SK-N-SH treated with all-trans-retinoic acid at 6 μM for 48 hours (cell line): ENCODE results near the gene SSBP4.

ENCODE experiments used
- ATAC-seq: fragments of 200-7000 bp; cut with Tn5 transposase; 3 replicates; pipeline ENCODE4 v1.9.1; 2020; ENCODE audit warnings: mild to moderate bottlenecking, moderate library complexity
- ARNTL ChIP-seq: fragments of 450-650 bp; formaldehyde crosslinking; IDR thresholded peaks from 2 replicates; pipeline ENCODE4 v1.5.0; 2020; ENCODE audit warnings: low read depth, mild to moderate bottlenecking, moderate library complexity, borderline replicate concordance
- BACH2 ChIP-seq: fragments of 250-450 bp; sonication (Bioruptor Pico); IDR thresholded peaks from 2 replicates; pipeline ENCODE4 v1.9.0; 2021; ENCODE audit warnings: mild to moderate bottlenecking, borderline replicate concordance
- CSDC2 ChIP-seq: fragments of 250-450 bp; sonication (Bioruptor Pico); IDR thresholded peaks from 2 replicates; pipeline ENCODE4 v1.5.0; 2020; ENCODE audit warnings: mild to moderate bottlenecking, moderate library complexity
- ESRRG ChIP-seq: fragments of 250-450 bp; sonication (Bioruptor Pico); IDR thresholded peaks from 2 replicates; pipeline ENCODE4 v1.6.1; 2021; ENCODE audit warnings: mild to moderate bottlenecking
- ISL1 ChIP-seq: fragments of 250-450 bp; sonication (Bioruptor Pico); IDR thresholded peaks from 2 replicates; pipeline ENCODE4 v2.1.2; 2022; ENCODE audit warnings: mild to moderate bottlenecking, moderate library complexity
- OSR1 ChIP-seq: fragments of 250-450 bp; sonication (Bioruptor Pico); IDR thresholded peaks from 2 replicates; pipeline ENCODE4 v1.8.0; 2022; ENCODE audit warnings: moderate library complexity, mild to moderate bottlenecking, inconsistent platforms
- PATZ1 ChIP-seq: fragments of 250-450 bp; sonication (Bioruptor Pico); IDR thresholded peaks from 2 replicates; pipeline ENCODE4 v1.8.0; 2020; ENCODE audit warnings: mild to moderate bottlenecking, moderate library complexity, borderline replicate concordance
- PPARA ChIP-seq: fragments of 250-450 bp; sonication (Bioruptor Pico); IDR thresholded peaks from 2 replicates; pipeline ENCODE4 v1.5.0; 2020; ENCODE audit warnings: mild to moderate bottlenecking, borderline replicate concordance
- RARB ChIP-seq: fragments of 250-450 bp; sonication (Bioruptor Pico); IDR thresholded peaks from 2 replicates; pipeline ENCODE4 v1.8.0; 2021; ENCODE audit warnings: mild to moderate bottlenecking, moderate library complexity
- SNAI2 ChIP-seq: fragments of 250-450 bp; sonication (Bioruptor Pico); IDR thresholded peaks from 2 replicates; pipeline ENCODE4 v1.5.0; 2020; ENCODE audit warnings: mild to moderate bottlenecking, moderate library complexity
- TCF4 ChIP-seq: fragments of 250-450 bp; sonication (Bioruptor Pico); IDR thresholded peaks from 2 replicates; pipeline ENCODE4 v1.8.0; 2021; ENCODE audit warnings: mild to moderate bottlenecking, moderate library complexity, borderline replicate concordance
- TOX ChIP-seq: fragments of 250-450 bp; sonication (Bioruptor Pico); IDR thresholded peaks from 2 replicates; pipeline ENCODE4 v1.8.0; 2021; ENCODE audit warnings: mild to moderate bottlenecking, moderate library complexity, borderline replicate concordance
- TSHZ2 ChIP-seq: fragments of 250-450 bp; sonication (Bioruptor Pico); IDR thresholded peaks from 2 replicates; pipeline ENCODE4 v1.5.0; 2020; ENCODE audit warnings: mild to moderate bottlenecking, moderate library complexity
- ZC3H10 ChIP-seq: fragments of 250-450 bp; sonication (Bioruptor Pico); IDR thresholded peaks from 2 replicates; pipeline ENCODE4 v1.5.1; 2021; ENCODE audit warnings: mild to moderate bottlenecking, moderate library complexity
- ZFP3 ChIP-seq: fragments of 250-450 bp; sonication (Bioruptor Pico); IDR thresholded peaks from 2 replicates; pipeline ENCODE4 v1.5.0; 2020; ENCODE audit warnings: mild to moderate bottlenecking, moderate library complexity
- ZFP30 ChIP-seq: fragments of 450-650 bp; formaldehyde crosslinking; IDR thresholded peaks from 2 replicates; pipeline ENCODE4 v1.5.0; 2022; ENCODE audit warnings: mild to moderate bottlenecking, moderate library complexity
- ZNF565 ChIP-seq: fragments of 450-650 bp; formaldehyde crosslinking; conservative IDR thresholded peaks from 2 replicates; pipeline ENCODE4 v1.5.0; 2020; ENCODE audit warnings: low read depth, mild to moderate bottlenecking, moderate library complexity
- ZNF70 ChIP-seq: fragments of 450-650 bp; formaldehyde crosslinking; IDR thresholded peaks from 2 replicates; pipeline ENCODE4 v1.5.0; 2020; ENCODE audit warnings: mild to moderate bottlenecking, moderate library complexity
- ZNF8 ChIP-seq: fragments of 450-650 bp; formaldehyde crosslinking; IDR thresholded peaks from 2 replicates; pipeline ENCODE4 v1.5.0; 2020; ENCODE audit warnings: mild to moderate bottlenecking, moderate library complexity
- TF ChIP-seq, protein P1 (sequence below): fragments of 250-450 bp; sonication (Bioruptor Pico); IDR thresholded peaks from 2 replicates; pipeline ENCODE4 v1.5.1; 2021; ENCODE audit warnings: mild to moderate bottlenecking, moderate library complexity
- TF ChIP-seq, protein P2 (sequence below): fragments of 250-450 bp; sonication (Bioruptor Pico); IDR thresholded peaks from 2 replicates; pipeline ENCODE4 v1.5.1; 2020; ENCODE audit warnings: low read depth, mild to moderate bottlenecking, moderate library complexity

Gene SSBP4

GRCh38 chr19:18426416-18426767, 7.2 kb downstream of the SSBP4 start:
- ATAC-seq: no peak
- no peak for TF ChIP-seq TSHZ2 (CRISPR knock-in tag)
- TF ChIP-seq ARNTL (CRISPR knock-in tag): no peak
- TF ChIP-seq RARB (CRISPR knock-in tag): no peak
- no peak for TF ChIP-seq ZNF8 (CRISPR knock-in tag)
- no peak for TF ChIP-seq PPARA (CRISPR knock-in tag)
- TF ChIP-seq OSR1: no peak
- TF ChIP-seq, protein P1, sequence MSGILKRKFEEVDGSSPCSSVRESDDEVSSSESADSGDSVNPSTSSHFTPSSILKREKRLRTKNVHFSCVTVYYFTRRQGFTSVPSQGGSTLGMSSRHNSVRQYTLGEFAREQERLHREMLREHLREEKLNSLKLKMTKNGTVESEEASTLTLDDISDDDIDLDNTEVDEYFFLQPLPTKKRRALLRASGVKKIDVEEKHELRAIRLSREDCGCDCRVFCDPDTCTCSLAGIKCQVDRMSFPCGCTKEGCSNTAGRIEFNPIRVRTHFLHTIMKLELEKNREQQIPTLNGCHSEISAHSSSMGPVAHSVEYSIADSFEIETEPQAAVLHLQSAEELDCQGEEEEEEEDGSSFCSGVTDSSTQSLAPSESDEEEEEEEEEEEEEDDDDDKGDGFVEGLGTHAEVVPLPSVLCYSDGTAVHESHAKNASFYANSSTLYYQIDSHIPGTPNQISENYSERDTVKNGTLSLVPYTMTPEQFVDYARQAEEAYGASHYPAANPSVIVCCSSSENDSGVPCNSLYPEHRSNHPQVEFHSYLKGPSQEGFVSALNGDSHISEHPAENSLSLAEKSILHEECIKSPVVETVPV (CRISPR knock-in tag): no peak
- no peak for TF ChIP-seq BACH2 (CRISPR knock-in tag)
- TF ChIP-seq SNAI2 (CRISPR knock-in tag): no peak
- no peak for TF ChIP-seq TOX (CRISPR knock-in tag)
- no peak for TF ChIP-seq ZC3H10 (CRISPR knock-in tag)
- TF ChIP-seq ESRRG (CRISPR knock-in tag): no peak
- TF ChIP-seq CSDC2 (CRISPR knock-in tag): no peak
- TF ChIP-seq ZFP3 (CRISPR knock-in tag): no peak
- no peak for TF ChIP-seq PATZ1 (CRISPR knock-in tag)
- TF ChIP-seq ZFP30 (CRISPR knock-in tag): no peak
- TF ChIP-seq ISL1: no peak

DNA sequence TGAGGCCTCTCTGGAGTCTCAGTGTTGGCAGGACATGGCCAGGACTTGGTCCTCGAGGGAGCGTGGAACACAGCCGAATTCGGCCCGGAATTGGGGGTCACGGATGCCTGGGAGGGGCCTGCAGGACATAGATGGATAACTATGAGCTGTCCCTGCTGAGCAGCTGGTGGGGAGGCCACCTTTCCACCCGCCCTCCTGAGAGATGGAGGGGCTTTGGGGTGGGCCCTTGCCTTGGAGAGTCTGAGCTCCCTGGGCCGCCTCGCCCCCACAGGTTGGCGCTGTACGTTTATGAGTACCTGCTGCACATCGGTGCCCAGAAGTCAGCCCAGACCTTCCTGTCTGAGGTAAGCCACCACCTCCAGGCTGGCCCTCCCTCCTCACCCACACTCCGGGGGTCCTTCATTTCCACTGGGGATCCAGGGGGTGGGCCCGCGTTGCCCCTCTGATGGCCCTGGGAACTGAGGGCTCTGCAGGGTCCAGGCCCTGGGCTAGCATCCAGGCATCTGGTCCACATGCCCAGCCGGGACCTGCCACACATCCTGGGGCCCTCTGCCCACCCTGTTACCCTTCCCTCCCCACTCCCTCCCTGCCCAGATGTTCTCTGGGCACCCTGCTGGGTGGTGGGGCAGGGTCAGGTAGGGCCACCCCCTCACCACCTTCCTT, 8.0 kb downstream of the SSBP4 start:
- ATAC-seq: no peak
- no peak for TF ChIP-seq TCF4 (CRISPR knock-in tag)
- TF ChIP-seq ZNF8 (CRISPR knock-in tag): no peak
- no peak for TF ChIP-seq OSR1
- TF ChIP-seq PPARA (CRISPR knock-in tag): no peak
- TF ChIP-seq ZFP3 (CRISPR knock-in tag): no peak
- TF ChIP-seq TSHZ2 (CRISPR knock-in tag): no peak
- no peak for TF ChIP-seq TOX (CRISPR knock-in tag)
- no peak for TF ChIP-seq CSDC2 (CRISPR knock-in tag)
- no peak for TF ChIP-seq ZNF70 (CRISPR knock-in tag)
- no peak for TF ChIP-seq ZC3H10 (CRISPR knock-in tag)
- no peak for TF ChIP-seq SNAI2 (CRISPR knock-in tag)
- TF ChIP-seq ISL1: no peak
- TF ChIP-seq, protein P1 (CRISPR knock-in tag): no peak

- TF ChIP-seq ZNF70 (CRISPR knock-in tag) (no peak), BACH2 (CRISPR knock-in tag) (no peak), ZNF565 (CRISPR knock-in tag) (no peak), TSHZ2 (CRISPR knock-in tag) (no peak), ZFP30 (CRISPR knock-in tag) (no peak), ZC3H10 (CRISPR knock-in tag) (no peak)
- TF ChIP-seq, protein P2, sequence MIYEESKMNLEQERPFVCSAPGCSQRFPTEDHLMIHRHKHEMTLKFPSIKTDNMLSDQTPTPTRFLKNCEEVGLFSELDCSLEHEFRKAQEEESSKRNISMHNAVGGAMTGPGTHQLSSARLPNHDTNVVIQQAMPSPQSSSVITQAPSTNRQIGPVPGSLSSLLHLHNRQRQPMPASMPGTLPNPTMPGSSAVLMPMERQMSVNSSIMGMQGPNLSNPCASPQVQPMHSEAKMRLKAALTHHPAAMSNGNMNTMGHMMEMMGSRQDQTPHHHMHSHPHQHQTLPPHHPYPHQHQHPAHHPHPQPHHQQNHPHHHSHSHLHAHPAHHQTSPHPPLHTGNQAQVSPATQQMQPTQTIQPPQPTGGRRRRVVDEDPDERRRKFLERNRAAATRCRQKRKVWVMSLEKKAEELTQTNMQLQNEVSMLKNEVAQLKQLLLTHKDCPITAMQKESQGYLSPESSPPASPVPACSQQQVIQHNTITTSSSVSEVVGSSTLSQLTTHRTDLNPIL (CRISPR knock-in tag): no peak
- ATAC-seq: no peak
Observed at GRCh38 chr19:18427743-18428113, 8.5 kb downstream of the SSBP4 start.
